Keratinocyte (primary cell): Measurements from ENCODE around the gene DNAJB2. TPM values are rescaled to one million over a fixed set of nuclear protein-coding genes. Genes with fewer than 3 reads are reported as not detected.
A peak's percentile ranks its signal among the peaks of the same experiment; 100 is the strongest.

Experiments used
- DNase-seq: peaks from one replicate; pipeline ENCODE4 v3.0.0-alpha.2; 2011; ENCODE audit warnings: low read depth, missing footprints, low spot score
- FAIRE-seq: peaks from 2 replicates; lab custom pipeline; 2011; peaks lifted over from hg19 to GRCh38; lab: Jason Lieb, UNC
- H2AFZ ChIP-seq: 2 replicates; pipeline ENCODE4 v1.6.0; 2012; ENCODE audit warnings: low read length, control low read depth, inconsistent platforms; ENCODE audit not compliant: control insufficient read depth
- H3K27ac ChIP-seq: 2 replicates; pipeline ENCODE4 v1.5.1; 2011; ENCODE audit warnings: low read length; ENCODE audit not compliant: control insufficient read depth, insufficient read depth
- H3K27me3 ChIP-seq: 3 replicates; pipeline ENCODE4 v1.6.0; 2011; ENCODE audit warnings: low read length; ENCODE audit not compliant: control insufficient read depth, insufficient read depth; ENCODE audit errors: extremely low read depth
- H3K36me3 ChIP-seq, 2 experiments: 2 replicates in 1 of 2; 3 replicates in 1 of 2; pipeline ENCODE4 v1.5.1; 2011; ENCODE audit warnings: low read length in 2 of 2, mild to moderate bottlenecking in 1 of 2; ENCODE audit not compliant: control insufficient read depth in 2 of 2, insufficient read depth in 2 of 2; ENCODE audit errors: extremely low read depth in 1 of 2
- H3K4me1 ChIP-seq: 3 replicates; pipeline ENCODE4 v1.5.1; 2011; ENCODE audit warnings: low read length; ENCODE audit not compliant: control insufficient read depth, insufficient read depth; ENCODE audit errors: extremely low read depth
- H3K4me2 ChIP-seq: 3 replicates; pipeline ENCODE4 v1.6.0; 2011; ENCODE audit warnings: low read depth, low read length; ENCODE audit not compliant: control insufficient read depth, insufficient read depth; ENCODE audit errors: extremely low read depth
- H3K4me3 ChIP-seq, 3 experiments: fragments of 200-600 bp in 1 of 3; sonication (generic) in 1 of 3; 2 replicates in 2 of 3; 3 replicates in 1 of 3; pipeline ENCODE4 v1.5.1; 2011 to 2016; ENCODE audit warnings: low read length in 3 of 3, mild to moderate bottlenecking in 3 of 3, control low read depth in 2 of 3, inconsistent platforms in 1 of 3, low read depth in 1 of 3, mixed read lengths in 1 of 3, mixed run types in 1 of 3, moderate library complexity in 1 of 3; ENCODE audit not compliant: control insufficient read depth in 2 of 3, insufficient read depth in 2 of 3; ENCODE audit errors: extremely low read depth in 1 of 3
- H3K79me2 ChIP-seq: 2 replicates; pipeline ENCODE4 v1.6.0; 2012; ENCODE audit warnings: low read length; ENCODE audit not compliant: control insufficient read depth, insufficient read depth
- H3K9ac ChIP-seq: 3 replicates; pipeline ENCODE4 v1.6.0; 2011; ENCODE audit warnings: low read length; ENCODE audit not compliant: control insufficient read depth, insufficient read depth; ENCODE audit errors: extremely low read depth
- H3K9me1 ChIP-seq: 3 replicates; pipeline ENCODE4 v1.6.0; 2011; ENCODE audit warnings: low read length; ENCODE audit not compliant: control insufficient read depth, insufficient read depth; ENCODE audit errors: extremely low read depth
- H3K9me3 ChIP-seq: 2 replicates; pipeline ENCODE4 v1.5.1; 2012; ENCODE audit warnings: low read depth, low read length; ENCODE audit not compliant: control insufficient read depth
- H4K20me1 ChIP-seq: 3 replicates; pipeline ENCODE4 v1.6.0; 2011; ENCODE audit warnings: low read length; ENCODE audit not compliant: control insufficient read depth, insufficient read depth; ENCODE audit errors: extremely low read depth
- CTCF ChIP-seq, 3 experiments: IDR thresholded peaks in 1 of 3; conservative IDR thresholded peaks in 1 of 3; optimal IDR thresholded peaks in 1 of 3; 2 replicates in 2 of 3; 3 replicates in 1 of 3; pipeline versions ENCODE3 to v1.5.1; 2011; ENCODE audit warnings: low read length in 3 of 3, mild to moderate bottlenecking in 3 of 3, moderate library complexity in 2 of 3, control low read depth in 1 of 3, inconsistent platforms in 1 of 3; ENCODE audit not compliant: insufficient read depth in 2 of 3; ENCODE audit errors: extremely low read depth in 1 of 3
- EZH2 ChIP-seq: IDR thresholded peaks from one replicate; pipeline ENCODE4 v1.6.1; 2012; ENCODE audit warnings: inconsistent platforms, mild to moderate bottlenecking, low read length, moderate library complexity
- dilution Hi-C: fragments of 300-500 bp; cut with MboI; formaldehyde crosslinking; loops from one replicate; pipeline ENCODE4 v1.7.0; 2020; ENCODE audit warnings: low sequenced_read_pairs; ENCODE audit not compliant: extremely low pct_ligation_motif_present
- polyA plus RNA-seq, 5 experiments: library from polyadenylated mRNA; depleted of rRNA in 3 of 5; stranded (reverse) in 3 of 5; stranded (forward) in 1 of 5; unstranded in 1 of 5; fragments of >200 nt; gene quantifications; 1 replicate in 1 of 5; 2 replicates in 3 of 5; 3 replicates in 1 of 5; pipeline versions ENCODE4 v1.2.1 to v1.2.3, GENCODE V29; 2011 to 2012; ENCODE audit warnings: missing spikeins in 2 of 5, low read depth in 1 of 5, low replicate concordance in 1 of 5

Gene DNAJB2
- polyA plus RNA-seq, 1 donor (not counting 4 experiments of a cell fraction or from before 2014, with no cell fraction given), result 51.7 TPM

- Histone ChIP-seq H3K36me3 (peaks cover 31 to 39% of the 10 kb centered on the region in 2 experiments), H2AFZ (no peak overlapping the region), H4K20me1 (peaks cover 5% of the 10 kb centered on the region), H3K4me2 (peak overlapping the region; percentile 78), H3K27me3 (no peaks in the 10 kb centered on the region), H3K4me3 (peak overlapping the region; percentile 21 to 43 (median 40)), H3K79me2 (peaks cover 60% of the 10 kb centered on the region), H3K9me3 (no peaks in the 10 kb centered on the region), H3K9ac (peak overlapping the region; percentile 69), H3K9me1 (no peaks in the 10 kb centered on the region), H3K27ac (peak overlapping the region; percentile 88), H3K4me1 (peaks cover 65% of the 10 kb centered on the region)
- dilution Hi-C loops, result no loop called here
- FAIRE-seq, result peak; percentile 86
- peak in 1 of 3 experiments; percentile 11 for TF ChIP-seq CTCF (optimal IDR thresholded peaks at IDR 0.05 in 1 of 3, IDR thresholded peaks at IDR 0.05 in 1 of 3, conservative IDR thresholded peaks at IDR 0.05 in 1 of 3; ENCODE audit: extremely low read depth in 1 of 3, insufficient read depth in 2 of 3, low read length in 3 of 3)
- TF ChIP-seq EZH2, result no peak
- peak; percentile 81 for DNase-seq
Measured at GRCh38 chr2:219249203-219249980, 29.8 kb upstream of the DNAJB2 start.

- Histone ChIP-seq H3K36me3 (peaks cover 31 to 39% of the 10 kb centered on the region in 2 experiments), H3K9ac (peak overlapping the region; percentile 69)
- dilution Hi-C loops, result no loop called here
Measured at GRCh38 chr2:219250049-219250781, 29.0 kb upstream of the DNAJB2 start.

More at GRCh38 chr2:219250049-219250781, 29.0 kb upstream of the DNAJB2 start:
- peak overlapping the region; percentile 73 for H3K4me2 ChIP-seq
- H4K20me1 ChIP-seq, result peaks cover 5% of the 10 kb centered on the region
- H3K4me1 ChIP-seq, result peaks cover 62% of the 10 kb centered on the region
- H3K9me3 ChIP-seq, result no peaks in the 10 kb centered on the region
- FAIRE-seq (no peak), DNase-seq (no peak)
- no peak overlapping the region for H2AFZ ChIP-seq
- H3K4me3 ChIP-seq, result peak overlapping the region; percentile 21 to 43 (median 40)
- H3K27ac ChIP-seq, result peak overlapping the region; percentile 88
- H3K9me1 ChIP-seq, result no peaks in the 10 kb centered on the region
- peaks cover 4% of the 10 kb centered on the region for H3K27me3 ChIP-seq
- TF ChIP-seq EZH2 (no peak), CTCF (optimal IDR thresholded peaks at IDR 0.05 in 1 of 3, IDR thresholded peaks at IDR 0.05 in 1 of 3, conservative IDR thresholded peaks at IDR 0.05 in 1 of 3; ENCODE audit: extremely low read depth in 1 of 3, insufficient read depth in 2 of 3, low read length in 3 of 3) (no peak)
- H3K79me2 ChIP-seq, result peaks cover 60% of the 10 kb centered on the region
